Panc1 (cell line): Measurements from ENCODE around the gene ROBO1.

Experiments
- POLR2AphosphoS5 ChIP-seq: IDR thresholded peaks from 2 replicates; pipeline ENCODE4 v1.6.1; 2012; ENCODE audit warnings: mild to moderate bottlenecking, low read depth, low read length, moderate library complexity
- SIN3A ChIP-seq: IDR thresholded peaks from 2 replicates; pipeline ENCODE4 v1.6.1; 2012; ENCODE audit warnings: low read depth, mild to moderate bottlenecking, low read length, moderate library complexity, borderline replicate concordance; ENCODE audit not compliant: insufficient read depth
- TCF7L2 ChIP-seq: IDR thresholded peaks from 2 replicates; pipeline ENCODE4 v1.6.1; 2011; ENCODE audit warnings: mild to moderate bottlenecking, low read depth, low read length, inconsistent platforms
- TF ChIP-seq, protein P1 (sequence below): fragments of 450-650 bp; IDR thresholded peaks from 2 replicates; pipeline ENCODE4 v1.5.1; 2017; ENCODE audit warnings: mild to moderate bottlenecking
- TF ChIP-seq, protein P2 (sequence below), 2 experiments: IDR thresholded peaks; 2 replicates each; pipeline ENCODE4 v1.6.1; 2011 to 2012; ENCODE audit warnings: low read depth in 2 of 2, control low read depth in 1 of 2, low read length in 1 of 2, mild to moderate bottlenecking in 1 of 2, moderate library complexity in 1 of 2; ENCODE audit not compliant: insufficient read depth in 1 of 2

DNA sequence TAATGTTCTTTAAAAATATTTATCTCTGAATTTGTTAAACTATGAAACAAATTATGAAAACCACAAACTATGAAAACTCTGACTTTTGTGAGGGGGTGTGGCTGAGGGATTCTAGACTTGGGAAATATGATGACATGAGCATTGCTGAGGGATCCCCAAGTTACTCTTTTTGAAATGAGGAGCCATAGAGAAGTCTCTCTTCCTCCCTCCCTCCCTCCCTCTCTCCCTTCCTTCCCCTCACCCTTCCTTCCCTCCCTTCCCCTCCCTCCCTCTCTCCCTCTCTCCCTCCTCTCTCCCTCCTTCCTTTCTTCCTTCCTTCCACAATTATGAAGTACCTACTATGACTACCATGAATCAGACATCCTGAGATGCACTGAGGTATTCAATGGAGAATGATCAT is 673.1 kb downstream of the ROBO1 start:
- TF ChIP-seq, protein P1, sequence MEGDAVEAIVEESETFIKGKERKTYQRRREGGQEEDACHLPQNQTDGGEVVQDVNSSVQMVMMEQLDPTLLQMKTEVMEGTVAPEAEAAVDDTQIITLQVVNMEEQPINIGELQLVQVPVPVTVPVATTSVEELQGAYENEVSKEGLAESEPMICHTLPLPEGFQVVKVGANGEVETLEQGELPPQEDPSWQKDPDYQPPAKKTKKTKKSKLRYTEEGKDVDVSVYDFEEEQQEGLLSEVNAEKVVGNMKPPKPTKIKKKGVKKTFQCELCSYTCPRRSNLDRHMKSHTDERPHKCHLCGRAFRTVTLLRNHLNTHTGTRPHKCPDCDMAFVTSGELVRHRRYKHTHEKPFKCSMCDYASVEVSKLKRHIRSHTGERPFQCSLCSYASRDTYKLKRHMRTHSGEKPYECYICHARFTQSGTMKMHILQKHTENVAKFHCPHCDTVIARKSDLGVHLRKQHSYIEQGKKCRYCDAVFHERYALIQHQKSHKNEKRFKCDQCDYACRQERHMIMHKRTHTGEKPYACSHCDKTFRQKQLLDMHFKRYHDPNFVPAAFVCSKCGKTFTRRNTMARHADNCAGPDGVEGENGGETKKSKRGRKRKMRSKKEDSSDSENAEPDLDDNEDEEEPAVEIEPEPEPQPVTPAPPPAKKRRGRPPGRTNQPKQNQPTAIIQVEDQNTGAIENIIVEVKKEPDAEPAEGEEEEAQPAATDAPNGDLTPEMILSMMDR, result no peak
- TF ChIP-seq SIN3A, result no peak
- TF ChIP-seq, protein P2, sequence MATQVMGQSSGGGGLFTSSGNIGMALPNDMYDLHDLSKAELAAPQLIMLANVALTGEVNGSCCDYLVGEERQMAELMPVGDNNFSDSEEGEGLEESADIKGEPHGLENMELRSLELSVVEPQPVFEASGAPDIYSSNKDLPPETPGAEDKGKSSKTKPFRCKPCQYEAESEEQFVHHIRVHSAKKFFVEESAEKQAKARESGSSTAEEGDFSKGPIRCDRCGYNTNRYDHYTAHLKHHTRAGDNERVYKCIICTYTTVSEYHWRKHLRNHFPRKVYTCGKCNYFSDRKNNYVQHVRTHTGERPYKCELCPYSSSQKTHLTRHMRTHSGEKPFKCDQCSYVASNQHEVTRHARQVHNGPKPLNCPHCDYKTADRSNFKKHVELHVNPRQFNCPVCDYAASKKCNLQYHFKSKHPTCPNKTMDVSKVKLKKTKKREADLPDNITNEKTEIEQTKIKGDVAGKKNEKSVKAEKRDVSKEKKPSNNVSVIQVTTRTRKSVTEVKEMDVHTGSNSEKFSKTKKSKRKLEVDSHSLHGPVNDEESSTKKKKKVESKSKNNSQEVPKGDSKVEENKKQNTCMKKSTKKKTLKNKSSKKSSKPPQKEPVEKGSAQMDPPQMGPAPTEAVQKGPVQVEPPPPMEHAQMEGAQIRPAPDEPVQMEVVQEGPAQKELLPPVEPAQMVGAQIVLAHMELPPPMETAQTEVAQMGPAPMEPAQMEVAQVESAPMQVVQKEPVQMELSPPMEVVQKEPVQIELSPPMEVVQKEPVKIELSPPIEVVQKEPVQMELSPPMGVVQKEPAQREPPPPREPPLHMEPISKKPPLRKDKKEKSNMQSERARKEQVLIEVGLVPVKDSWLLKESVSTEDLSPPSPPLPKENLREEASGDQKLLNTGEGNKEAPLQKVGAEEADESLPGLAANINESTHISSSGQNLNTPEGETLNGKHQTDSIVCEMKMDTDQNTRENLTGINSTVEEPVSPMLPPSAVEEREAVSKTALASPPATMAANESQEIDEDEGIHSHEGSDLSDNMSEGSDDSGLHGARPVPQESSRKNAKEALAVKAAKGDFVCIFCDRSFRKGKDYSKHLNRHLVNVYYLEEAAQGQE (IDR thresholded peaks at IDR 0.05; ENCODE audit: insufficient read depth in 1 of 2, low read depth in 2 of 2, low read length in 1 of 2), result no peak
- TF ChIP-seq POLR2AphosphoS5, result no peak
- no peak for TF ChIP-seq TCF7L2
